ENCODE data around the gene PPP2R5E. TPM values are rescaled to one million over a fixed set of nuclear protein-coding genes. Genes with fewer than 3 reads are reported as not detected.

PPP2R5E gene
- total and polyA plus RNA-seq, 2 donors (not counting 3 experiments of a cell fraction or from before 2014, with no cell fraction given) = 4.9 to 52.5 TPM

DNA sequence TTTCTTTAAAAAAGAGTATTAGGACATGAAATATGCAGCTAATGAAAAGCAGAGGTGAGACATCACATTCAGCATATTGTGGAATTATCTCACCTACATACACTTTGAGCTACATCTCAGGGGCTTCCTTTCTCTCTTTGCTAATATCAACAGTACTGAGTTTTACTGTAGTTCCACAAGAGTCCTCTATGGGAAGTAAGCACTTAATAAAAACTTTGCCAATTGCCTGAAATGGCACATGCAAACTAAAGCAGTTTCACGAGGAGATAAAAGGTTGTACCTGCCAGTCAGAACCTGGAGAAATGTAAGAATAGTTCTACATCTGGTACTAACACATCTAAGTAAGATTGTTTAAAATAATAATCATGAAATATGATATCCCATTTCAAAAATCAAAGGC is 150.9 kb downstream of the PPP2R5E start:
- CTCF ChIA-PET = interaction anchor here (1.4 to 2.6 kb wide), 4 partner anchors 145 to 378 kb away, joined by 3 to 8 read pairs (median 6); partner anchors contain the start of gene PPP2R5E

More for the DNA sequence above, 150.9 kb downstream of the PPP2R5E start:
- FAIRE-seq (no peak), DNase-seq (ENCODE audit: low read depth, low spot score) (no peak)
- H3K4me3 ChIP-seq (replicated peaks in 1 of 3; ENCODE audit: insufficient read depth in 1 of 3, low read depth in 1 of 3, low read length in 3 of 3) = no peak overlapping the region
- no peak overlapping the region for H2AFZ ChIP-seq (ENCODE audit: low read depth, low read length)
- BruUV-seq (replicated peaks) = no TSS peak
- H3K9ac ChIP-seq (replicated peaks; ENCODE audit: extremely low read depth, insufficient read depth, low read length) = no peak overlapping the region
- no peak overlapping the region for H3K4me2 ChIP-seq (ENCODE audit: insufficient read depth, low read length)
- no peaks in the 10 kb centered on the region for H4K20me1 ChIP-seq (replicated peaks; ENCODE audit: control insufficient read depth, extremely low read depth, insufficient read depth, low read length)
- no peak for TF ChIP-seq JUN (IDR thresholded peaks at IDR 0.05; ENCODE audit: borderline replicate concordance, insufficient read depth, insufficient read length, low read depth)
- TF ChIP-seq MYC (IDR thresholded peaks at IDR 0.05; ENCODE audit: low read depth, low read length) = no peak
- no peak for TF ChIP-seq GATA2 (IDR thresholded peaks at IDR 0.05; ENCODE audit: insufficient read depth, insufficient read length, low read depth, low read length)
- no peak for TF ChIP-seq POLR2A (IDR thresholded peaks at IDR 0.05; ENCODE audit: low read depth, low read length)
- TF ChIP-seq POLR2AphosphoS5 (IDR thresholded peaks at IDR 0.05; ENCODE audit: insufficient read depth, low read depth, low read length) = no peak
- no peak for TF ChIP-seq MAX (IDR thresholded peaks at IDR 0.05; ENCODE audit: insufficient read depth, insufficient read length)
- TF ChIP-seq, protein P1, sequence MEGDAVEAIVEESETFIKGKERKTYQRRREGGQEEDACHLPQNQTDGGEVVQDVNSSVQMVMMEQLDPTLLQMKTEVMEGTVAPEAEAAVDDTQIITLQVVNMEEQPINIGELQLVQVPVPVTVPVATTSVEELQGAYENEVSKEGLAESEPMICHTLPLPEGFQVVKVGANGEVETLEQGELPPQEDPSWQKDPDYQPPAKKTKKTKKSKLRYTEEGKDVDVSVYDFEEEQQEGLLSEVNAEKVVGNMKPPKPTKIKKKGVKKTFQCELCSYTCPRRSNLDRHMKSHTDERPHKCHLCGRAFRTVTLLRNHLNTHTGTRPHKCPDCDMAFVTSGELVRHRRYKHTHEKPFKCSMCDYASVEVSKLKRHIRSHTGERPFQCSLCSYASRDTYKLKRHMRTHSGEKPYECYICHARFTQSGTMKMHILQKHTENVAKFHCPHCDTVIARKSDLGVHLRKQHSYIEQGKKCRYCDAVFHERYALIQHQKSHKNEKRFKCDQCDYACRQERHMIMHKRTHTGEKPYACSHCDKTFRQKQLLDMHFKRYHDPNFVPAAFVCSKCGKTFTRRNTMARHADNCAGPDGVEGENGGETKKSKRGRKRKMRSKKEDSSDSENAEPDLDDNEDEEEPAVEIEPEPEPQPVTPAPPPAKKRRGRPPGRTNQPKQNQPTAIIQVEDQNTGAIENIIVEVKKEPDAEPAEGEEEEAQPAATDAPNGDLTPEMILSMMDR (IDR thresholded peaks at IDR 0.05; ENCODE audit: extremely low read depth in 1 of 2, insufficient read depth in 1 of 2, low read depth in 1 of 2, low read length in 2 of 2) = no peak
- no peak for TF ChIP-seq EZH2 (IDR thresholded peaks at IDR 0.05; ENCODE audit: borderline replicate concordance, low read depth, low read length, severe bottlenecking)
- no peak for TF ChIP-seq FOS (IDR thresholded peaks at IDR 0.05; ENCODE audit: borderline replicate concordance, insufficient read depth, low read length)
- dilution Hi-C loops (cut with MboI; ENCODE audit: extremely low pct_ligation_motif_present, low sequenced_read_pairs) = no loop called here
- no peaks in the 10 kb centered on the region for H3K9me3 ChIP-seq (replicated peaks; ENCODE audit: control insufficient read depth, insufficient read depth, low read length)
- no peaks in the 10 kb centered on the region for H3K27me3 ChIP-seq (ENCODE audit: control insufficient read depth in 2 of 2, insufficient read depth in 2 of 2, low read length in 2 of 2)
- no peaks in the 10 kb centered on the region for H3K9me1 ChIP-seq (replicated peaks; ENCODE audit: control insufficient read depth, extremely low read depth, insufficient read depth, low read length)
- POLR2A ChIA-PET = no interaction called here
- no peaks in the 10 kb centered on the region for H3K79me2 ChIP-seq (ENCODE audit: control insufficient read depth, insufficient read depth, low read length)
- H3K36me3 ChIP-seq (ENCODE audit: control insufficient read depth in 2 of 2, extremely low read depth in 1 of 2, insufficient read depth in 2 of 2, low read length in 2 of 2) = peaks cover 2 to 5% of the 10 kb centered on the region in 2 experiments
- H3K4me1 ChIP-seq (ENCODE audit: control insufficient read depth, extremely low read depth, insufficient read depth, low read length) = no peaks in the 10 kb centered on the region
- intact Hi-C loops (cut with micrococcal nuclease) = no loop called here
- no peak overlapping the region for H3K27ac ChIP-seq (ENCODE audit: insufficient read depth, low read depth, low read length)

Data from endothelial cell of umbilical vein (primary cell).